Measurements from ENCODE around the gene ZSCAN20. TPM values are rescaled to one million over a fixed set of nuclear protein-coding genes. Genes with fewer than 3 reads are reported as not detected.

The ZSCAN20 gene
- total RNA-seq, 2 experiments from 2014 or later: 3.5 to 3.9 TPM

- POLR2A ChIA-PET: no interaction called here
- CTCF ChIA-PET: no interaction called here
Measured at GRCh38 chr1:33442141-33442540, 30.3 kb upstream of the ZSCAN20 start.

- ChIA-PET CTCF (interaction anchor here (0.7 kb wide), 1 partner anchor 23 kb away, joined by 3 read pairs; no protein-coding TSS in a partner anchor), POLR2A (no interaction called here)
Measured at GRCh38 chr1:33443080-33443704, 29.3 kb upstream of the ZSCAN20 start.

GRCh38 chr1:33443705-33444180, 28.7 kb upstream of the ZSCAN20 start:
- ChIA-PET CTCF (interaction anchor here (0.7 to 1.0 kb wide), 2 partner anchors 12 to 23 kb away, joined by 3 to 7 read pairs; no protein-coding TSS in a partner anchor), POLR2A (no interaction called here)

GRCh38 chr1:33445108-33445507, 27.3 kb upstream of the ZSCAN20 start:
- ChIA-PET POLR2A (no interaction called here), CTCF (no interaction called here)

- CTCF ChIA-PET: no interaction called here
Measured at GRCh38 chr1:33446590-33446989, 25.9 kb upstream of the ZSCAN20 start.

GRCh38 chr1:33454646-33455282, 17.7 kb upstream of the ZSCAN20 start:
- CTCF ChIA-PET: interaction anchor here (1.4 to 1.7 kb wide), 2 partner anchors 10 to 159 kb away, joined by 5 to 7 read pairs; no protein-coding TSS in a partner anchor
- POLR2A ChIA-PET: no interaction called here

More at GRCh38 chr1:33446590-33446989, 25.9 kb upstream of the ZSCAN20 start:
- POLR2A ChIA-PET: no interaction called here

GRCh38 chr1:33455539-33456501, 16.6 kb upstream of the ZSCAN20 start:
- CTCF ChIA-PET: interaction anchor here (0.6 to 1.7 kb wide), 6 partner anchors 11 to 606 kb away, joined by 3 to 7 read pairs (median 4); no protein-coding TSS in a partner anchor
- POLR2A ChIA-PET: no interaction called here

- ChIA-PET POLR2A (no interaction called here), CTCF (interaction anchor here (0.6 to 1.7 kb wide), 5 partner anchors 11 to 607 kb away, joined by 3 to 7 read pairs (median 3); no protein-coding TSS in a partner anchor)
Measured at GRCh38 chr1:33456502-33456886, 16.0 kb upstream of the ZSCAN20 start.

GRCh38 chr1:33459691-33460090, 12.8 kb upstream of the ZSCAN20 start:
- ChIA-PET POLR2A (no interaction called here), CTCF (no interaction called here)

- ChIA-PET POLR2A (no interaction called here), CTCF (no interaction called here)
Measured at GRCh38 chr1:33460144-33460543, 12.3 kb upstream of the ZSCAN20 start.

- ChIA-PET CTCF (no interaction called here), POLR2A (no interaction called here)
Measured at GRCh38 chr1:33460947-33461629, 11.4 kb upstream of the ZSCAN20 start.

GRCh38 chr1:33462405-33463164, 9.9 kb upstream of the ZSCAN20 start:
- CTCF ChIA-PET: no interaction called here
- POLR2A ChIA-PET: no interaction called here

- ChIA-PET CTCF (no interaction called here), POLR2A (no interaction called here)
Measured at GRCh38 chr1:33464552-33464951, 7.9 kb upstream of the ZSCAN20 start.

- POLR2A ChIA-PET: no interaction called here
- CTCF ChIA-PET: no interaction called here
Measured at GRCh38 chr1:33465316-33465715, 7.1 kb upstream of the ZSCAN20 start.

- ChIA-PET POLR2A (no interaction called here), CTCF (no interaction called here)
Measured at GRCh38 chr1:33466159-33466558, 6.3 kb upstream of the ZSCAN20 start.

- CTCF ChIA-PET: interaction anchor here (2.5 kb wide), 1 partner anchor 172 kb away, joined by 8 read pairs; no protein-coding TSS in a partner anchor
- POLR2A ChIA-PET: no interaction called here
Measured at GRCh38 chr1:33468011-33468410, 4.4 kb upstream of the ZSCAN20 start.

GRCh38 chr1:33468531-33468930, 3.9 kb upstream of the ZSCAN20 start:
- POLR2A ChIA-PET: no interaction called here
- CTCF ChIA-PET: interaction anchor here (2.5 kb wide), 1 partner anchor 173 kb away, joined by 8 read pairs; no protein-coding TSS in a partner anchor

GRCh38 chr1:33468967-33469366, 3.5 kb upstream of the ZSCAN20 start:
- ChIA-PET POLR2A (no interaction called here), CTCF (interaction anchor here (1.3 to 2.5 kb wide), 2 partner anchors 73 to 173 kb away, joined by 3 to 8 read pairs; no protein-coding TSS in a partner anchor)

GRCh38 chr1:33469691-33470090, 2.8 kb upstream of the ZSCAN20 start:
- CTCF ChIA-PET: interaction anchor here (1.3 kb wide), 1 partner anchor 73 kb away, joined by 3 read pairs; no protein-coding TSS in a partner anchor
- POLR2A ChIA-PET: no interaction called here

All from activated CD8-positive, alpha-beta memory T cell treated with anti-CD3 and anti-CD28 coated beads for 36 hours (primary cell).